Fibroblast of skin of right biceps (primary cell): Measurements from ENCODE around the gene TEDC1.

Source experiments
- DNase-seq: peaks from one replicate; pipeline ENCODE4 v3.0.0-alpha.2; 2013

Gene TEDC1

GRCh38 chr14:105497671-105498429 lies 6.8 kb downstream of the TEDC1 start:
- no peak for DNase-seq

GRCh38 chr14:105498430-105499255 lies 7.6 kb downstream of the TEDC1 start:
- no peak for DNase-seq

GRCh38 chr14:105499256-105500035 lies 8.4 kb downstream of the TEDC1 start:
- no peak for DNase-seq

DNA sequence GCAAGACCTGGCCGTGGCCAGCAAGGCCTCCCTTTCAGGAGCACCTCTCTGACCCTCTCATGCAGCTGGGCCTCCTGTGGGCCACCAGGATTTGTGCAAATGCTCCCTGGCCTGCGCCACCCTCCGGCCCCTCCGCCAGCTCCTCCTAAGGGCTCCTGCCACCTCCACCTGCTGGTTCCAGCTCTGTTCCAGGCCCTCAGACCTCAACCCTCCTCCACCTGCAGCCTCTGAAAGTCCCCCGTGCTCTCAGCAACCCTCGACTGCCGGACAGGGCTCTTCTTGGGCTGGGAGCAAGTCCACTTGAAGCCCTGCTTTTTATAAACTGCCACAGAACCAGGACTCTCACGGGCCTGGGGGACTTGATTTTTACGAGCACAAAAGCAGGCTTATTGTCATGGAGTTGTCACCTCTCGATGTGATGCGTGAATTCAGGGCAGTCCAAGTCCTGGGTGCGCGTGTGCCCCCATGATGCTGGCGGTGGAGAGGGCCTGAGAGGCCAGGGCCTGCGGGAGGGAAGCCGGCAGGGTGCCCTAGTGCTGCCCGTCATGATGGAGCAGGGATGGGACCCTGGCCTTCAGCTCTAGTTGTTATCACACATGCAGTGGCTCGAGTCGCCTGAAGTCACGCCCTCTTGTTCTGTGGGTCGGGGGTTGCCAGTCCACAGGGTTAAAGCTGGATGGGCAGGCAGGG lies 9.1 kb downstream of the TEDC1 start:
- DNase-seq, result no peak

DNA sequence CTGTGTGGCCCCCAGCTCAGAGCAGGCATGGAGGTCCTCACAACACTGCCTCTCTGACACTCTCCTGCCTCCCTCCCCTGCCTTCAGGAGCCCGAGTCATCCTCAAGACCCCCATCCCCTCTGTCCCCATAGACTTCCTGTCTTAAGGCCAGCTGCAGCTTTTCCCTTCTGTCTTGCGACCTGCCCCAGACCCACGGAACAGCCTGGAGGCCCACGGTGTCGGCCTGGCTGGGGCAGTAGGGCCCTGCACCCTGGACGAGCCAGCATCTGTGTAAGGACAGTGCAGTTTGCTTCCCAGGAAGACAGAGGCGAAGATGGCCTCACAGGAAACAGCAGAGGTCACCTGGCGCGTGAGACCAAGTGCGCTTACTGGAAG lies 9.7 kb downstream of the TEDC1 start:
- no peak for DNase-seq

- DNase-seq, result no peak
Observed at GRCh38 chr14:105501504-105502291, 10.7 kb downstream of the TEDC1 start.

GRCh38 chr14:105502446-105503295 lies 11.6 kb downstream of the TEDC1 start:
- no peak for DNase-seq

GRCh38 chr14:105503296-105503640 lies 12.2 kb downstream of the TEDC1 start:
- DNase-seq, result no peak

DNA sequence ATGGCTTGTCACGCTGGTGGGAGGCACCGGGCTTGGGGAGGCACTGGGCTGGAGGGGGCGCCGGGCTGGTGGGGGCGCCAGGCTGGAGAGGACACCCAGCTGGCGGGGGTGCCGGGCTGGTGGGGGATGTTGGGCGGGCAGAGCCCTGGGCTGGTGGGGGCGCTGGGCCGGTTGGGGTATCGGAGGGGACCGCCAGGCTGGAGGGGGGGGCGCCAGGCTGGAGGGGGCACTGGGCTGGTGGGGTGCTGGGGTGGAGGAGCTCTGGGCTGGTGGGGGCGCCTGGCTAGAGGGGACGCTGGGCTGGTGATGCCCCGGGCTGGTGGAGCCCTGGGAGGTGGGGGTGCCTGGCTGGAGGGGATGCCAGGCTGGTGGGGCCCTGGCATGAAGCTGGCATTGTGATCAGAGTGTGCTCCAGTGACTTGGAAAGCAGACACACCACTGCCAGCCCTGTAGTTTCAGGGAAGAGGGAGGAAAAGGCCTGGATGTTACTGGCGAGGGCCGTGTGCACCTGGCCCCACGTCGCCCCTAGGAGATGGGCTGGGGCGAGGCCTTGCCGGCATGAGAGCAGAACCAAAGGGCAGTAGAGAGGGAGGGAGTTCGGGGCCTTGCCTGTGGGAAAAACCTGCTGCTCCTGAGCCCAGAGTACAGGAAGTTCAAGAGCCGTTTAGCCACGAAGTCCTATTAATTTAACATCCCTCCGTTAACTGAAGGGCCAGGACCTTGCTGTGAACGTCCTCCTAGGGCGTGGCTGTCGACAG lies 13.1 kb downstream of the TEDC1 start:
- no peak for DNase-seq

DNA sequence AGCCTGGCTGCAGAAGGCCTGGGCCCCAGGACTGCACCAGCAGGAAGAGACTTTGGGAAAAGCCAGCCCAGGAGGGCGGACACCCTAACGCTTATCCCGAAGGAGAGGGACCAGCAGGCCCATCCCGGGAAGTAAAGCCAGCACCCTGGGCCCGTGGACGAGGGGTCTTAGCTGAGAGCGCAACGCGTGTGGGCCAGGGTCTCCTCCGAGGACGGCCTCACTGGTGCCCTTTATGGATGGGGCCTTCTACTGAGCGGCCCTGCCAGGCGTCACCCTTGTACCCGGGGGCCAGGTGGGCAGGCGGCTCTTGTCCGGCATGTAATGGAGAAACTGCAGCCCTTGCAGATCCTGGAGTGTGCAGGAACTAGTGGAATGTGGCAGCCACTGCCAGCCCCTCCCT lies 14.1 kb downstream of the TEDC1 start:
- DNase-seq, result no peak

DNA sequence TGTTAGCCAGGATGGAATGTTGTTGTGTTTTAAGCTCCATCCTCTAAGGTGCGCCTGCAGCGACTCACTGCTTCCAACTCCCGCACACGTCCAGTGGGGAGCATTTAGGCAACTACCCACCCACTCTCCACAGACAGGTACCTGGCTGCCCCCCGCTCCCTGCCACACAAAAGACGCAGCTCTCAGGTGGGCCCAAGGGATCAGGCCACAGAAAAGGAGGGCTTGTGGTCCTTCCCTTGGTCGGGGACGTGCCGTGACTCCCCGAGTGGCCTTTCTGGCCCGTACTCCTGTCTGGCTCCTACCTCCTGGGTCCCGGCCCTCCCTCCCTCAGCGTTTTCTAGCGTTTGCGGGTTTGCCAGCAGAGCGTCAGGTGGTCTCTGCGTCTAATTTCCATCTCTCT lies 16.2 kb downstream of the TEDC1 start:
- DNase-seq, result no peak

- DNase-seq, result no peak
Observed at GRCh38 chr14:105508069-105508468, 17.0 kb downstream of the TEDC1 start.

GRCh38 chr14:105508601-105509000 lies 17.6 kb downstream of the TEDC1 start:
- DNase-seq, result no peak

DNA sequence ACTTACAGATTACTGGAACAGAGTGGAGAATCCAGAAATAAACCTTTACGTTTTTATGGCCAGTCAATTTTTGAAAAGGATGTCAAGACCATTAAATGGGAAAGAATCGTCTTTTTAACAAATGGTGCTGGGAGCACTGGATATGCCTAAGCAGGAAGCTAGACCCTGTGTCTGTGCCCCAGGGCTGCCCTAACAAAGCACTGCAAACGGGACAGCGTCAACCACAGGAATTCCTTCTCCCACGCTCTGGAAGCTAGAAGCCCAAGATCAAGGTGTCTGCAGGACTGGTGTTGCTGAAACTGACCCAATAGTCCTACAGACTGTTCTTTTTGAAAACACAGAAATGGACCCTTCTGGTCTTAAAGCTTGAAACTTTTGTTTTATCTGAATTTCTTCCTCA lies 26.1 kb downstream of the TEDC1 start:
- no peak for DNase-seq

DNA sequence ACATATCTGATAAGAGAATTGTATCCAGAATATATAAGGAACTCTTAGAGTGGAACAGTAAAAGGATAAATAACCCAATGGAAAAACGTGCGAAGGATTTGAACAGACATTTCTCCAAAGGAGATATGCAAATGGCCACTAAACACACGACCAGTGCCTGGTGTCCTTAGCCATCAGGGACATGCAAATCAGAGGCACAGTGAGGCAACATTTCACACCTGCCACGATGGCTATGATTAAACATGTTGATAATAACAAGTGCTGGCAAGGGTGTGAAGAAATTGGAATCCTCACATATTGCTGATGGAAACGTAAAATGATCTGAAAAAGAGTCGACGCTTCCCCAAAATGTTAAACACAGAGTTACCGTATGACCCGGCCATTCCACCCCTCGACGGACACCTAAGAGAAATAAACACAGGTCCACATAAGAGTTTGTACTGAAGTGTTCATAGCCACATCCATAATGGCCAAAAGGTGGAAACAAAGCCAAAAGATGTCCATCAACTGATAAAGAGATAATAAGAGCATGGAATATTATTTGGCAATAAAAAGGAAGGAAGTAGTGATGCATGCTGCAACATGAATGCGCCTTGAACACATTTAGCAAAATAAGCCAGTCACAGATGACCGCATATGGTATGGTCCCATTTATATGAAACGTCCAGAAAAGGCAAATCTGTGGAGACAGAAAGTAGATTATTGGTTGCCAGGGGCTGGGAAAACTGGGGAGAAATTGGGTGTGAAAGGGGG lies 29.1 kb downstream of the TEDC1 start:
- DNase-seq, result no peak

DNA sequence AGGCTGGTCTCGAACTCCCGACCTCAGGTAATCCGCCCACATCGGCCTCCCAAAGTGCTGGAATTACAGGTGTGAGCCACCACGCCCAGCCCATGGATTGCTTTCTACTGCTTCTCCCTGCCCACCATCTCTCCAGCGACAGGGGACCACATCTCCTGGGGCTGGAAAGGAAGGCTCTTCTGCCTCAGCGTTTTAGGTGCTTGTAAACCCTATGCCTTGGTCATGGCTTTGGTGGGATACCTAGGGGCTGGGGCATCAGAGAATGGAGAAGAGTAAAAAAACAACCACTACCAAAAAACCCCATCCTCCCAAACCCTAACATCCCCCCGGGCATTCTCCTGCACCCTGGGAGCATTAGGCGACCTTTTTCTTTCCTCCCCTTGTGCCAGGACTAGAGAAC lies 34.3 kb downstream of the TEDC1 start:
- no peak for DNase-seq

DNA sequence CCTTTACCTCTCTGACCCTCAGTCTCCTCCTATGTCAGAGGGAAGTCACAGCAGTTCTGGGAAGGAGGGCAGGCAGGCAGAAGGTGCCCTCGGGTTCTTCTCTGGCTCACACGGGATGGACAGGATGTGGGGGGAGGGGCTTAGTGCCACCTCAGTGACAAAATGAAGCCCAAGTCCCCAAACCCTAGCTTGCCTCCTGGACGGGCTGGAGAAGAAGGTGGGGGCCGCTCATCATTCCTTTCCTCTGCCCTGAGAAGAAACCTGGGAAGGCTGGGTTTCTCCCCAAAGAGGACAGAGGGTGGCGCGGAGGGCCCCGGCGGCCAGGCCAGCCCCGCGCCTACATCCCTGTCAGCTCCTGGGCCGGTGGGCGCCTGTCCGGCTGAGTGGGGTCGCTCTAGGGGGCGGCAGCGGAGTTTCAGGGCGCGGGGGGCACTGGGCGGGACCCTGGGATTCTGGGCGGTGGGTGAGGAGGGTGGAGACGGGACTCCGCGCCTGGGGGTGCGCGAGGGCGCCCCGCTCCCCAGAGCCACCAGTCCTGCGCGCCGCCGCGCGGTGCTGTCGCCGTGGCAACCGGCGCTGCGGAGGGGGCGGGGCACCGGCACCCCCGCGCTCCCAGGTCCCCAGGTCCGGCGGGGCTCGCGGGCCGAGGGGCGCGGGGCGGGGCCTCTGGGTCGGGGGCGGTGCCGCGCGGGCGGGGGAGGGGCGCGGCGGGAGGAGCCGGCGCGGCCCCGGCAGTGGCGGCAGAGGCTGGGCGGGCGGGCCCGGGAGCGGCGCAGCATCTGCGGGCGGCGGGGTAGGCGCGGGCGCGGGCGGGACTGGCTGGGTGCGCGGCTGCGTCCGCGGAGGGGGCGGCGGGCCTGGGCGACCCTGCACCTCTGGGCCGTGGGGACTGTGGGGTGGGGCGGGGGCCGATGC lies 35.1 kb downstream of the TEDC1 start, which contains the start of gene TMEM121:
Gene TMEM121 (plus strand): TSS at position 723 of the 915 bp plus-strand sequence. CDS start 2,252 bp downstream, outside the sequence.
- DNase-seq, result peak; percentile 11

- DNase-seq, result no peak
Observed at GRCh38 chr14:105526776-105527380, 35.8 kb downstream of the TEDC1 start.
